Subcutaneous abdominal adipose tissue (tissue), 5 donors: ENCODE data around the gene SULT4A1.

Experiments
- H3K27ac ChIP-seq: one replicate; pipeline ENCODE4 v1.7.0; 2013; ENCODE audit warnings: low read depth, mild to moderate bottlenecking, inconsistent platforms, low read length, moderate library complexity
- H3K27me3 ChIP-seq, 5 donors: one replicate each; pipeline ENCODE4 v1.7.0; 2013; ENCODE audit warnings: low read length in 5 of 5, inconsistent platforms in 1 of 5; ENCODE audit not compliant: control insufficient read depth in 5 of 5, insufficient read depth in 4 of 5
- H3K36me3 ChIP-seq, 5 donors: one replicate each; pipeline ENCODE4 v1.7.0; 2013; ENCODE audit warnings: low read length in 5 of 5; ENCODE audit not compliant: control insufficient read depth in 5 of 5, insufficient read depth in 5 of 5
- H3K4me1 ChIP-seq, 5 donors: one replicate each; pipeline ENCODE4 v1.7.0; 2013; ENCODE audit warnings: low read length in 5 of 5, mild to moderate bottlenecking in 3 of 5, moderate library complexity in 1 of 5; ENCODE audit not compliant: control insufficient read depth in 5 of 5, insufficient read depth in 5 of 5
- H3K4me3 ChIP-seq, 5 donors: one replicate each; pipeline ENCODE4 v1.7.0; 2013; ENCODE audit warnings: low read length in 5 of 5, low read depth in 1 of 5
- H3K9ac ChIP-seq, 5 donors: one replicate each; pipeline ENCODE4 v1.7.0; 2013; ENCODE audit warnings: low read length in 5 of 5, mild to moderate bottlenecking in 4 of 5, moderate library complexity in 3 of 5
- H3K9me3 ChIP-seq, 5 donors: one replicate each; pipeline ENCODE4 v1.7.0; 2013; ENCODE audit warnings: low read length in 5 of 5; ENCODE audit not compliant: control insufficient read depth in 5 of 5
- donor health status: healthy.
- donor health status: healthy.
- donor health status: healthy.
- donor health status: healthy.
- donor health status: healthy.

SULT4A1 gene

GRCh38 chr22:43792905-43793304 lies 69.4 kb downstream of the SULT4A1 start:
- Histone ChIP-seq H3K36me3 (no peaks in the 10 kb centered on the region), H3K4me1 (peaks cover 0 to 6% (median 3%) of the 10 kb centered on the region in 5 donors), H3K27me3 (no peaks in the 10 kb centered on the region), H3K27ac (no peak overlapping the region), H3K9me3 (no peaks in the 10 kb centered on the region), H3K9ac (no peak overlapping the region), H3K4me3 (no peak overlapping the region)

GRCh38 chr22:43789452-43789851 lies 72.9 kb downstream of the SULT4A1 start:
- no peak overlapping the region for H3K27ac ChIP-seq
- no peaks in the 10 kb centered on the region for H3K36me3 ChIP-seq
- H3K9me3 ChIP-seq: peaks cover 0 to 4% (median 0%) of the 10 kb centered on the region in 5 donors

GRCh38 chr22:43783777-43784176 lies 78.5 kb downstream of the SULT4A1 start:
- Histone ChIP-seq H3K9me3 (peaks cover 0 to 4% (median 0%) of the 10 kb centered on the region in 5 donors), H3K4me1 (no peaks in the 10 kb centered on the region), H3K27me3 (no peaks in the 10 kb centered on the region), H3K9ac (no peak overlapping the region), H3K36me3 (peaks cover 0 to 6% (median 0%) of the 10 kb centered on the region in 5 donors), H3K4me3 (no peak overlapping the region), H3K27ac (no peak overlapping the region)

More at GRCh38 chr22:43789452-43789851, 72.9 kb downstream of the SULT4A1 start:
- H3K27me3 ChIP-seq: no peaks in the 10 kb centered on the region
- H3K4me1 ChIP-seq: peaks cover 0 to 6% (median 3%) of the 10 kb centered on the region in 5 donors
- no peak overlapping the region for H3K4me3 ChIP-seq
- no peak overlapping the region for H3K9ac ChIP-seq

- H3K36me3 ChIP-seq: peaks cover 0 to 6% (median 2%) of the 10 kb centered on the region in 5 donors
- no peak overlapping the region for H3K4me3 ChIP-seq
- H3K27ac ChIP-seq: no peak overlapping the region
- no peaks in the 10 kb centered on the region for H3K27me3 ChIP-seq
- peaks cover 0 to 4% (median 0%) of the 10 kb centered on the region in 5 donors for H3K9me3 ChIP-seq
- no peak overlapping the region for H3K9ac ChIP-seq
- H3K4me1 ChIP-seq: no peaks in the 10 kb centered on the region
These were observed 79.9 kb downstream of the SULT4A1 start for GRCh38 chr22:43782448-43782847.

GRCh38 chr22:43777286-43777685 lies 85.0 kb downstream of the SULT4A1 start:
- Histone ChIP-seq H3K9ac (no peak overlapping the region), H3K27ac (no peak overlapping the region), H3K27me3 (no peaks in the 10 kb centered on the region), H3K4me3 (no peak overlapping the region), H3K36me3 (peaks cover 0 to 6% (median 2%) of the 10 kb centered on the region in 5 donors), H3K4me1 (no peaks in the 10 kb centered on the region), H3K9me3 (no peaks in the 10 kb centered on the region)

GRCh38 chr22:43776081-43776670 lies 86.1 kb downstream of the SULT4A1 start:
- H3K36me3 ChIP-seq: peaks cover 0 to 6% (median 2%) of the 10 kb centered on the region in 5 donors
- no peaks in the 10 kb centered on the region for H3K27me3 ChIP-seq
- H3K9ac ChIP-seq: no peak overlapping the region
- no peaks in the 10 kb centered on the region for H3K9me3 ChIP-seq
- H3K4me1 ChIP-seq: no peaks in the 10 kb centered on the region
- no peak overlapping the region for H3K27ac ChIP-seq
- H3K4me3 ChIP-seq: no peak overlapping the region
